IMR-90 (cell line): ENCODE results near the gene HKDC1. TPM values are rescaled to one million over a fixed set of nuclear protein-coding genes. Genes with fewer than 3 reads are reported as not detected.

Experiments
- ATAC-seq: fragments of 200-7000 bp; cut with Tn5 transposase; 2 replicates; pipeline ENCODE4 v1.9.1; 2020; ENCODE audit warnings: low read depth, mild to moderate bottlenecking, moderate library complexity
- BruUV-seq: library from RNA; stranded (reverse); fragments of 400-500 nt; replicated peaks from 2 replicates; lab custom pipeline; 2021; lab: Mats Ljungman, UMichigan
- CTCF ChIA-PET: fragments of 300-600 bp; formaldehyde crosslinking; extraction: SDS; loops from one replicate; lab custom pipeline; 2021; ENCODE audit warnings: antibody characterized with exemption; lab: Yijun Ruan, JAX
- POLR2A ChIA-PET: fragments of 300-600 bp; sonication (Branson Sonifier 250); formaldehyde crosslinking; loops from one replicate; lab custom pipeline; 2022; ENCODE audit warnings: antibody characterized with exemption; ENCODE audit not compliant: unreplicated experiment; lab: Charles Lee
- DNase-seq: peaks from one replicate; pipeline ENCODE4 v3.0.0; 2013
- H2AFZ ChIP-seq: replicated peaks from 2 replicates; pipeline ENCODE3; 2013; ENCODE audit warnings: low read length, mild to moderate bottlenecking; ENCODE audit not compliant: poor library complexity
- H2AK5ac ChIP-seq: 2 replicates; pipeline ENCODE4 v1.6.1; 2013; ENCODE audit warnings: low read depth, low read length, inconsistent platforms
- H2AK9ac ChIP-seq: replicated peaks from 2 replicates; pipeline ENCODE3; 2013; ENCODE audit warnings: mild to moderate bottlenecking, low read depth, low read length, moderate library complexity; ENCODE audit not compliant: poor library complexity
- H2BK120ac ChIP-seq: 2 replicates; pipeline ENCODE4 v1.6.1; 2013; ENCODE audit warnings: low read depth, low read length, inconsistent platforms
- H2BK15ac ChIP-seq: 3 replicates; pipeline ENCODE4 v1.6.1; 2013; ENCODE audit warnings: low read depth, low read length, inconsistent platforms
- H2BK20ac ChIP-seq: 2 replicates; pipeline ENCODE4 v1.6.1; 2013; ENCODE audit warnings: low read depth, mild to moderate bottlenecking, inconsistent platforms, low read length, moderate library complexity
- H2BK5ac ChIP-seq: 2 replicates; pipeline ENCODE4 v1.6.1; 2013; ENCODE audit warnings: mild to moderate bottlenecking, low read depth, low read length, inconsistent platforms; ENCODE audit not compliant: poor library complexity, severe bottlenecking
- H3K14ac ChIP-seq: replicated peaks from 2 replicates; pipeline ENCODE4 v1.6.1; 2013; ENCODE audit warnings: low read depth, low read length, inconsistent platforms
- H3K18ac ChIP-seq: 2 replicates; pipeline ENCODE4 v1.6.1; 2013; ENCODE audit warnings: low read depth, low read length, control low read depth
- H3K23ac ChIP-seq: 2 replicates; pipeline ENCODE4 v1.6.1; 2013; ENCODE audit warnings: low read depth, low read length, inconsistent platforms
- H3K27ac ChIP-seq: 2 replicates; pipeline ENCODE4 v1.5.1; 2013; ENCODE audit warnings: mild to moderate bottlenecking, control low read depth, low read length; ENCODE audit not compliant: insufficient read depth
- H3K27me3 ChIP-seq: 2 replicates; pipeline ENCODE4 v1.6.1; 2013; ENCODE audit warnings: low read length; ENCODE audit not compliant: control insufficient read depth, insufficient read depth
- H3K36me3 ChIP-seq: 2 replicates; pipeline ENCODE4 v1.6.1; 2013; ENCODE audit warnings: low read length, mixed read lengths; ENCODE audit not compliant: control insufficient read depth, insufficient read depth
- H3K4ac ChIP-seq: 2 replicates; pipeline ENCODE4 v1.6.1; 2013; ENCODE audit warnings: low read depth, low read length, inconsistent platforms
- H3K4me1 ChIP-seq: 2 replicates; pipeline ENCODE4 v1.6.1; 2013; ENCODE audit warnings: low read length, mixed read lengths; ENCODE audit not compliant: control insufficient read depth, insufficient read depth
- H3K4me2 ChIP-seq: 2 replicates; pipeline ENCODE4 v1.6.1; 2013; ENCODE audit warnings: low read depth, mild to moderate bottlenecking, control low read depth, low read length, moderate library complexity
- H3K4me3 ChIP-seq: 2 replicates; pipeline ENCODE4 v1.5.1; 2013; ENCODE audit warnings: low read depth, mild to moderate bottlenecking, control low read depth, low read length, moderate library complexity; ENCODE audit not compliant: insufficient read depth
- H3K56ac ChIP-seq: 2 replicates; pipeline ENCODE4 v1.6.1; 2013; ENCODE audit warnings: low read length, inconsistent platforms; ENCODE audit not compliant: insufficient read depth; ENCODE audit errors: extremely low read depth
- H3K79me1 ChIP-seq, 2 experiments: 2 replicates each; pipeline ENCODE4 v1.6.1; 2013; ENCODE audit warnings: low read length in 2 of 2, inconsistent platforms in 1 of 2, low read depth in 1 of 2
- H3K9ac ChIP-seq: 2 replicates; pipeline ENCODE4 v1.6.1; 2013; ENCODE audit warnings: low read depth, low read length, control low read depth
- H3K9me1 ChIP-seq: 2 replicates; pipeline ENCODE4 v1.6.1; 2013; ENCODE audit warnings: low read length, inconsistent platforms; ENCODE audit not compliant: insufficient read depth
- H3K9me3 ChIP-seq: 2 replicates; pipeline ENCODE4 v1.6.1; 2013; ENCODE audit warnings: low read length; ENCODE audit not compliant: control insufficient read depth, insufficient read depth
- H4K20me1 ChIP-seq: 2 replicates; pipeline ENCODE4 v1.6.1; 2013; ENCODE audit warnings: low read length, inconsistent platforms; ENCODE audit not compliant: insufficient read depth
- H4K5ac ChIP-seq: 2 replicates; pipeline ENCODE4 v1.6.1; 2013; ENCODE audit warnings: mild to moderate bottlenecking, low read depth, low read length, control low read depth
- H4K8ac ChIP-seq, 2 experiments: 2 replicates each; pipeline ENCODE4 v1.6.1; 2013; ENCODE audit warnings: low read depth in 2 of 2, low read length in 2 of 2, control low read depth in 1 of 2, inconsistent platforms in 1 of 2
- H4K91ac ChIP-seq: 2 replicates; pipeline ENCODE4 v1.6.1; 2013; ENCODE audit warnings: low read depth, low read length, inconsistent platforms; ENCODE audit not compliant: insufficient read depth
- CHD1 ChIP-seq: IDR thresholded peaks from 2 replicates; pipeline ENCODE4 v1.6.1; 2012; ENCODE audit warnings: low read depth, low read length, improper control_type of control experiment
- MAFK ChIP-seq: IDR thresholded peaks from 2 replicates; pipeline ENCODE4 v1.6.1; 2012; ENCODE audit warnings: low read depth, low read length, improper control_type of control experiment
- MAZ ChIP-seq: IDR thresholded peaks from 2 replicates; pipeline ENCODE4 v1.6.1; 2012; ENCODE audit warnings: low read depth, mild to moderate bottlenecking, low read length, improper control_type of control experiment, moderate library complexity, borderline replicate concordance
- MXI1 ChIP-seq: IDR thresholded peaks from 2 replicates; pipeline ENCODE4 v1.6.1; 2012; ENCODE audit warnings: low read depth, mild to moderate bottlenecking, low read length, moderate library complexity, borderline replicate concordance
- NFE2L2 ChIP-seq: fragments of 150-350 bp; IDR thresholded peaks from 2 replicates; pipeline ENCODE4 v1.6.1; 2016; ENCODE audit warnings: low read depth, mild to moderate bottlenecking, low read length
- RFX5 ChIP-seq: IDR thresholded peaks from 2 replicates; pipeline ENCODE4 v1.8.0; 2012; ENCODE audit warnings: low read depth, mild to moderate bottlenecking, low read length, moderate library complexity
- WGBS, 2 experiments: methylation state at CpG; one replicate each; pipeline versions ENCODE4 v1.1.5 to v1.1.7; 2013; ENCODE audit warnings: missing lambda C conversion rate in 2 of 2; ENCODE audit not compliant: insufficient read length in 1 of 2; ENCODE audit errors: extremely low coverage in 2 of 2; 5-methylcytosine and 5-hydroxymethylcytosine counted together
- dilution Hi-C: fragments of 300-500 bp; cut with HindIII; formaldehyde crosslinking; loops from one replicate; pipeline ENCODE4 v1.14.3; 2018; ENCODE audit warnings: low sequenced_read_pairs; ENCODE audit not compliant: unreplicated experiment
- in situ Hi-C: fragments of 300-500 bp; cut with MboI; formaldehyde crosslinking; loops from 3 replicates; pipeline ENCODE4 v1.14.3; 2019; ENCODE audit warnings: low sequenced_read_pairs, inconsistent platforms, mixed read lengths
- intact Hi-C: fragments of 100-400 bp; cut with micrococcal nuclease; formaldehyde crosslinking; loops from 2 replicates; pipeline ENCODE4 v1.10.0; 2022
- polyA plus RNA-seq, 3 experiments: library from polyadenylated mRNA; depleted of rRNA; stranded (reverse); fragments of >200 nt; gene quantifications; 2 replicates each; pipeline ENCODE4 v1.2.3, GENCODE V29; 2012; ENCODE audit warnings: low replicate concordance in 1 of 3
- total RNA-seq: library from RNA; depleted of rRNA; stranded (reverse); fragments of >200 nt; gene quantifications from 2 replicates; pipeline ENCODE4 v1.2.3, GENCODE V29; 2012
- TF ChIP-seq, protein P1 (sequence below): fragments of 150-350 bp; IDR thresholded peaks from 2 replicates; pipeline ENCODE4 v1.6.1; 2016; ENCODE audit warnings: low read depth, mild to moderate bottlenecking, low read length, moderate library complexity, borderline replicate concordance

Gene HKDC1
- total and polyA plus RNA-seq, 2 of the 4 experiments (the other 2 are of a cell fraction) = under 0.01 to 0.03 TPM

GRCh38 chr10:69292459-69292858, 72.3 kb downstream of the HKDC1 start:
- H2BK120ac ChIP-seq = no peak overlapping the region
- DNase-seq (no peak), ATAC-seq (no peak)
- no peak overlapping the region for H3K4ac ChIP-seq
- no peak overlapping the region for H3K27ac ChIP-seq
- no peaks in the 10 kb centered on the region for H3K79me1 ChIP-seq
- no peaks in the 10 kb centered on the region for H4K20me1 ChIP-seq
- peaks cover 66% of the 10 kb centered on the region for H3K27me3 ChIP-seq
- no peak overlapping the region for H4K5ac ChIP-seq
- ChIA-PET CTCF (no interaction called here), POLR2A (no interaction called here)
- no peak overlapping the region for H2AK5ac ChIP-seq
- H2BK15ac ChIP-seq = no peak overlapping the region
- intact Hi-C loops = no loop called here
- in situ Hi-C loops = no loop called here
- H3K9me1 ChIP-seq = no peaks in the 10 kb centered on the region
- no peaks in the 10 kb centered on the region for H3K4me1 ChIP-seq
- H2BK5ac ChIP-seq = no peak overlapping the region
- H2AK9ac ChIP-seq = no peak overlapping the region
- no peak overlapping the region for H3K14ac ChIP-seq
- no peak overlapping the region for H3K18ac ChIP-seq
- H3K23ac ChIP-seq = no peak overlapping the region
- H4K8ac ChIP-seq = no peak overlapping the region
- WGBS, 2 experiments = no CpG with 5 or more reads among the region's 3 CpGs
- H4K91ac ChIP-seq = no peak overlapping the region
- H3K36me3 ChIP-seq = no peaks in the 10 kb centered on the region
- H3K56ac ChIP-seq = no peak overlapping the region
- TF ChIP-seq NFE2L2 = no peak
- TF ChIP-seq MAZ = no peak
- TF ChIP-seq, protein P1, sequence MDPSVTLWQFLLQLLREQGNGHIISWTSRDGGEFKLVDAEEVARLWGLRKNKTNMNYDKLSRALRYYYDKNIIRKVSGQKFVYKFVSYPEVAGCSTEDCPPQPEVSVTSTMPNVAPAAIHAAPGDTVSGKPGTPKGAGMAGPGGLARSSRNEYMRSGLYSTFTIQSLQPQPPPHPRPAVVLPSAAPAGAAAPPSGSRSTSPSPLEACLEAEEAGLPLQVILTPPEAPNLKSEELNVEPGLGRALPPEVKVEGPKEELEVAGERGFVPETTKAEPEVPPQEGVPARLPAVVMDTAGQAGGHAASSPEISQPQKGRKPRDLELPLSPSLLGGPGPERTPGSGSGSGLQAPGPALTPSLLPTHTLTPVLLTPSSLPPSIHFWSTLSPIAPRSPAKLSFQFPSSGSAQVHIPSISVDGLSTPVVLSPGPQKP = no peak
- no peak for TF ChIP-seq RFX5
- no peak for TF ChIP-seq MXI1
- TF ChIP-seq MAFK = no peak
- no peak for TF ChIP-seq CHD1
- no peak overlapping the region for H3K4me2 ChIP-seq
- H3K4me3 ChIP-seq = no peak overlapping the region
- BruUV-seq = no TSS peak
- no peak overlapping the region for H3K9ac ChIP-seq
- H2AFZ ChIP-seq = no peak overlapping the region
- no peaks in the 10 kb centered on the region for H3K9me3 ChIP-seq
- no peak overlapping the region for H2BK20ac ChIP-seq
- dilution Hi-C loops = no loop called here
